CD4-positive, alpha-beta T cell treated with Interleukin-21 for 1 hour (primary cell): ENCODE measurements around the gene DNAJC7.

ENCODE experiments used
- DNase-seq: peaks from one replicate; pipeline ENCODE4 v3.0.0-alpha.2; 2020

DNAJC7 gene

DNA sequence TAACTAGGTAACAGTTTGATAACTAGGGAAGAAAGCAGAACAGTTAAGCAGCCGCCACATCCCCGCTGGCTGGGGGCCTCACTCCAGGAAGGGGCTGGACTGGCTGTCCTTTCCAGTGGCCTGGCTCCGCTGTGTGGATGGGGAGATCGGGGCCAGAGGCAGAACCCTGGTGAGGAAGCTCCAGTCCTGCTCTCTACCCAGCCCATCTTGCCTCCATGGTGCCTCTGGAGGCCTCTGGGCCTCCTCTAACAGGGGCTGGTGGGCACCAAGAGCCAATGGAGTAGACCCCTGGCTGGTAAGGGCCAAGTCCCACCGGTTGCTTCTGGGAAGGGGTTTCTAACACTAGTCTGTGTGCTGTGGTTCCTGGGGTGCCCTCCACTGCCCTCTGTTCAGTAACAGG is 42.6 kb downstream of the DNAJC7 start:
- no peak for DNase-seq

DNA sequence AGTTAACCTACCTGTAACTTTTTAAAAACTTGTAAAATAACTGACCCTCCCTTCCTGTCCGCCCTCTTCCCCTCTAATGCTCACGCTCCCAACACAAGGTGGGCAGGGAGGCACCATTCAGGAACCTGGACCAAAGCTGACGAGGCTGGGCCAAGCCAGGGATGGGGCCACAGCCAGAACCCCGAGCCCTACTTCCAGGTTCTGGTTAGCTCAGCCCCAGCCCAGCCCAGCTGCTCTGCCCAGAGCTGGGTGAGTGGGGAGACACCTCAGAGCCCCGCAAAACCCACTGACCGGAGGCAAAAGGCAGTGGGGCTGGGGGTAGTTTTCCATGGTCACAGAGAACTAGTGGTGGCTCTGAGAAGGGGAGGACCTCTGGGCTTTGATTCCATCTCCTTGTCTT is 43.2 kb downstream of the DNAJC7 start:
- DNase-seq: no peak

DNA sequence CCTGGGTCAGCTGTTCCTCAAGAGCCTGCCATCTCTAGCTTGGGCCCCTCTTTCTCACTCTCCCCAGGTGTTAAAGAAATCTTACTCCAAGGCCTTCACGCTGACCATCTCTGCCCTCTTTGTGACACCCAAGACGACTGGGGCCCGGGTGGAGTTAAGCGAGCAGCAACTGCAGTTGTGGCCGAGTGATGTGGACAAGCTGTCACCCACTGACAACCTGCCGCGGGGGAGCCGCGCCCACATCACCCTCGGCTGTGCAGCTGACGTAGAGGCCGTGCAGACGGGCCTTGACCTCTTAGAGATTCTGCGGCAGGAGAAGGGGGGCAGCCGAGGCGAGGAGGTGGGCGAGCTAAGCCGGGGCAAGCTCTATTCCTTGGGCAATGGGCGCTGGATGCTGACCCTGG is 43.8 kb downstream of the DNAJC7 start:
- no peak for DNase-seq

DNA sequence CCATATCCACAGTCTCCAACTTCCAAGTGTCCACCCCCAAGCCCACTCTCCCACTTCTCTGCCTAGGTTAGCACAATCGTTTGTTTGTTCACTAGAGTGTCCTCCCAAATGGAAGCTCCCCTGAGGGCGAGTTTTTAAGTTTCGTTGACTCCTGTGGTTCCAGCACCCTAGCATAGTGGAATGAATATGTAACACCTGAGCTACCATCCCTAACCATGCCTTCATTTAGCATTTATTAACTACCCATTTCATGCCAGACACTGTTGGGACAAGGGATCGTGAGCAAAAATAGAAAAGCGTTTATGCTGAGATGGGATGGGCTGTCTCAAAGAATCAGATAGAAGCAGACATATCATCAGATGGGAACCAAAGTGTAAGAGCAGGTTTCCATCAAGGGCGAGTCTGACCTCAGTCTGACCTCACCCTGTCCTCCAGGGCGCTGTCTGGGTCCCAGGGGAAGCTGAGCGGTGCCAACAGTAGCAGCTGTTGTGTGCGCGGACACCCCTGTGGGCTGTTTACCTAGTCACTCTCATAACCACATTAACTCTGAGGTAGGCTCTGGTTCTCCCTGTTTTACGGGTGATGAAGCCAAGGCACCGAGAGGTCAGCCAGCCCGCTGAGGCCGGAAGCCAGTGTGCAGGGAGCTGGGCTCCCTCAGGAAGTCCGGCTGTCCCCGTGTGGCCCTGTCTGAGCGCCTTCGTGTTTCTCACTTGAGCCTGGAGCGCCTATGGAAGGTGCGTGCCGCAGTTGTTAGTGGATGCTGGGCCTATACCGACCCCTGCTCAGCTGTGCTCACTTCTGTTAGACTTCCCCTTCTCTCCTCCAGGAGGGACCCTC is 44.5 kb downstream of the DNAJC7 start:
- no peak for DNase-seq

DNA sequence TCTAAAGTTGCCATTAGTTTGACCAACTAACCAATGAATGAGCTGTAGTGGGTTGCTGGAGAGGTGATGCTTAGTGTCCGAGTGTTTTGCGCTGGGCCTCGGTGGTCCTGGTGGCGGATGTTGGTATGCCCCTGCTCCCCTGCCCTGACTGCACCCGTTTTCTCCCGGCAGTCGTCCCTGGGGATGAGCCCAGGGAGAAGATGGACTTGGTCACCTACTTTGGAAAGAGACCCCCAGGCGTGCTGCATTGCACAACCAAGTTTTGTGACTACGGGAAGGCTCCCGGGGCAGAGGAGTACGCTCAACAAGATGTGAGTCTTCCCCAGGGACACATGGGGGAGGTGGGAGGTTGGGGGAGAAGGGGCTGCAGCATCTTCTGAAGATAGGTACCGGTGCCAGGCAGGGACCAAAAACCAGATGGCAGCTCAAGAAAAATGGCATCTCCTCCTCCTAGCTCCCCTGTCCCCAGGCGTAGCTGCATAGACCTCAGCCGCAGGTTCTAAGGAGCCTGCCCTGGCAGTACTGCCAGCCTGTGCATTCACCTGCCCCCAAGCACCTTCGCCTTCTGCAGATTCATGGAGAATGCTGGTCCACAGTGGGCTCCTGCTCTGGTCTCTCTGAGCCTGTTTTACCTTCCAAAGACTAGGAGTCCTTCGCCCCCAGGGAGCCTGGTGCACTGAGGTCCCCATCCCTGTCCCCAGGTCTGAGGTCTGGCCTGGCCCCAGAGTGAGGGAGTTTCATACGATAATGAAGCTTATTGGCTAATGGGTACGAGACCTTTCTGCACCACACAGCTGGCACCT is 45.3 kb downstream of the DNAJC7 start:
- DNase-seq: no peak

DNA sequence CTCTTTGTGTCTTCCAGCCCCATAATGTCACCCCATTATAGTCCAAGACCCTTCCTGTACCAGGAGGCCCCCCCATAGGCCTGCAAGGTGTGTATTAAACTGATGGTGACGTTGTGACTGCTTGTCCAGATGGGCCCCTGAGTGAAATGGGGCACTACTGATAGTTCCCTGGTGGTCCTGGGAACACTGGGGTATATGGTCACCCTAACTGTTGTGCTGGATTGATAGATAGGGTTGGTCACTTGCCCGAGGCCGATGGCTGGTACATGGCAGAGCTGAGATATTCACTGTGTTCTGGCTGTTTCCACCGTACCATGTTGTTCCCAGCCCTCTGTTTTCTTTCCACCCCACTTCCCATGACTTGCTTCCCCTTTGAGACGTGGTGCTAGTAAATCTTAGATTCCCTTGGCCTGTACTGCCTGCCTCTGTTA is 46.3 kb downstream of the DNAJC7 start:
- DNase-seq: no peak

DNA sequence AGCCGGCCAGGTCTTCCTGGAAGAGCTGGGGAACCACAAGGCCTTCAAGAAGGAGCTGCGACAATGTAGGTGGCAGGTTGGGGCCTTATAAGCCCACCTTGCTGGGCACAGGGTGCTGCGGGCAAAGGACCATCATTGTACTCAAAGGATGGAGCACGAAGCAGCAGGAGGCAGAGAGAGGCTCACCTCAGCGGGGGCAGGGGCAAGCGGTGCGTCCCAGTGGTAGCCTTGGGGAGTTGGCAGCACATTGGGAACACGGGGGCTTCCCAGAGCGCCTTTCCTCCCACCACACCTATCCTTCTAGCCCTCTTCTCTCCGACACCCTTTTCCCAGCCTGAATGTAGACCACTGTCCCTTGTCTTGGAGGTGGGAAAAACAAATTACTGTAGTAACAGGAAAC is 48.6 kb downstream of the DNAJC7 start:
- no peak for DNase-seq

DNA sequence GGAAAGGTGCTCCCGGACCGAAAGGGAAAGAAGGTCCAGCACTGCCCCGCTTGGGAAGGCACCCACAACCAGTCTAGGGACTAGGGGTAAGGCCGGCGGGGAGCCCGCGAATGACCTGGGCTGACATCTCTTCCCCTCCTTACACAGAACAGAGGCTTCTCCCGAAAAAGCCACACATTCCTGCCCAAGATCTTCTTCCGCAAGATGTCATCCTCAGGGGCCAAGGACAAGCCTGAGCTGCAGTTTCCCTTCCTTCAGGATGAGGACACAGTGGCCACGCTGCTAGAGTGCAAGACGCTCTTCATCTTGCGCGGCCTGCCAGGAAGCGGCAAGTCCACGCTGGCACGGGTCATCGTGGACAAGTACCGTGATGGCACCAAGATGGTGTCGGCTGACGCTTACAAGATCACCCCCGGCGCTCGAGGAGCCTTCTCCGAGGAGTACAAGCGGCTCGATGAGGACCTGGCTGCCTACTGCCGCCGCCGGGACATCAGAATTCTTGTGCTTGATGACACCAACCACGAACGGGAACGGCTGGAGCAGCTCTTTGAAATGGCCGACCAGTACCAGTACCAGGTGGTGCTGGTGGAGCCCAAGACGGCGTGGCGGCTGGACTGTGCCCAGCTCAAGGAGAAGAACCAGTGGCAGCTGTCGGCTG is 49.2 kb downstream of the DNAJC7 start:
- no peak for DNase-seq

DNA sequence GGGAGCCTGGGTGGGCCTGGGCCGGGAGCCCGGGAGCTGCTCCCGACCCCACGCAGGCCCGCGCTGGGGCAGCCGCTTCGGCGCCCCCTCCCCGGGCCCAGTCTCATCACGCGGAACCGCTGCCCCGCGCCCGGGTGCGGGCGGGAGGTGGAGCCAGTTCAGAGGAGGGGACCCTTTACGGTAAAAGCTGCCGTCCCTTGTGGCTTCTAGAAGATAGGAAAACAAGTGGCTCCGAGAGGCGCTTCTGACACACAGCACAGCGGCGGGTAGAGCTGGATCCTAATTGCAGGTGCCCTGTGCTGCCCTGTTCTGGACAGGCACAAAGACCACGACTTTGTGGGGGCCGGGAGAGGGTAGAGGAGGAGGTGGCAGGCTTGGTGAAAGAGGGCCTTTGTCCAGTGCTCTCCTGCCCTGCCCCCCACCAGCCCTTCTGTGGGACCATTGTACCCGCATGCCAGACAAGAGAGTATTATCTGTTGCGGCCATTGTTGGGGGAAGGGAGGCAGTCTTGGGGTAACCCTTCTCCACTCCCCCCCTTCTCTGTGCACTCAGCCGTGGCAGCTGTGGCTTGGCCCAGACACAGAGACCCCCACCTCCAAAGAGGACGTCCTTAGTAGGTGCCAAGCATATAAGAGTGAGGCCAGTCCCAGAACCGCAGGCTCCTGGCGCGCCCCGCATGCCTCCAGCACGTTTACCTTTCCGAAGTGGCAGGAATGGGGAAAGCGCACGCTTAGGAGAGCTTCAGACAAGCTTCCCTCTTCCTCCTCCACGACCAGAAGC is 49.9 kb downstream of the DNAJC7 start:
- DNase-seq: peak; percentile 62

DNA sequence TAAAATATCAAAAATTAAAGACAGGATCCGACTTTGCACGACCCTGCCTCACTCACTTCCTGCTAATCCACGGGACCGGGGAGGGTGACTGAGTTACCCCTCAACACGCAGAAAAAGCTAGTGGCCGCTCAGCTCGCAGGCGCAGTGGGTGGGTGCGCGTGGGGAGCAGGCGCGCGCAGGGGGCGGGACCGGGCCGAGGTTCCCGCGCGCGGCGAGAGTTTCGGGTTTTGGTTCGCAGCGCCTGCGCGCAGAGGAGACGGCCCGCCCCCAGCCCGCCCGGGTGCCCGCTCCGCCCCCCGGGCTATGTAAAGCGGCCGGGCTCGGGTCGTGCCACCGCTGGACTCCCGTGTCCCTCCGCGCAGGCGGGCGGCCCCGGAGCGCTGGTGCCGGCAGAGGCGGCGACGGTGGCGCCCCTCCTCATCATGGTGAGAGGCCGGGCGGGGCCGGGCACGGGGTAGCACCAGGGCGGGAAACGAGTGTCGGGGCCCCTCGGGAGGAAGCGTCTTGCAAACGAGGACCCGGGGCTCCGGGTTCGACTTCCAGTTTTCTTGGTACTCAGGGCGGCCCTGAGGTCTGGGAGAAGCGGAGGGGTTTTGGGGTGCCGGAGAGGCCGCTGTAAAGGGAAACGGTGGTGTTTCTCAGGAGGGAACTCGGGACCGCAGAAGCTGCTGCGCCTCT is 50.6 kb downstream of the DNAJC7 start, which contains the start of gene CNP:
TSS of gene CNP (plus strand) at position 333 of the 678 bp plus-strand sequence. CDS start at position 423, 90 bp downstream.
- DNase-seq: peak; percentile 93

DNA sequence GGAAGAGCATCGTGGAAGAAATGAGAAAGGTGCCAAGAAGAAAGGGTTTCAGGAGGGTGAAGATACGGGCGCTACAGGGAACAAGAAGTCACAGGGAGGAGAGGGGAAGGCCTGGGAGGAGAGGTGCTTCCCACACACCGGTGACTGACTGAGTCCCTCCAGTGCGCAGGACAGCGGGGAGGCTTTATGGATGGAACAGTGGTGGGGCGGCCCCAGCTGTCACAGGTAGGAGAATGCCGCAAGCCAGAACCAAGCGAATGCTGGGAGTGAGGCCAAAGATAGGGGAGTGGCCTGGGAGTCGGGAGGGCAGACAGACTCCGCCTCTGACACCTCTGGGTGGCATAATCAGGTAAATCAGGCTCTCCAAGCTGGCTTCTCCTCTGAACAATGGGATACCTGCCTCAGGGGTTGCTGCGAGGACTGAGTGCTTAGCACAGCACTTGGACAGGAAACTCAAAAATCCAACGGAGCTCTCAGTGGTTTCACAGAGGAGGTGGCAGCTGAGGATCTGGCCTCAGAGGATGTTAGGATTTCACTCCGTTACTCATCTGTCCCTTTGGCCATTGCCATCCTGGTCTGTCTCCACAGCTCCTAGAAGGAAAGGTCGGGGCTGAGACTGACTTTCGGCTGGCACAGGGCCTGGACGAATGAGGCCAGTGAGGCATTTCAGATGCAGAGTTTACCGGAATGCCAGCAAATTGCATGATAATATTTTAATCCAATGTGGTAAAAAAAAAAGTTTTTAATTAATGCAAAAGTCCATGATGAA is 51.4 kb downstream of the DNAJC7 start:
- DNase-seq: peak; percentile 81

DNA sequence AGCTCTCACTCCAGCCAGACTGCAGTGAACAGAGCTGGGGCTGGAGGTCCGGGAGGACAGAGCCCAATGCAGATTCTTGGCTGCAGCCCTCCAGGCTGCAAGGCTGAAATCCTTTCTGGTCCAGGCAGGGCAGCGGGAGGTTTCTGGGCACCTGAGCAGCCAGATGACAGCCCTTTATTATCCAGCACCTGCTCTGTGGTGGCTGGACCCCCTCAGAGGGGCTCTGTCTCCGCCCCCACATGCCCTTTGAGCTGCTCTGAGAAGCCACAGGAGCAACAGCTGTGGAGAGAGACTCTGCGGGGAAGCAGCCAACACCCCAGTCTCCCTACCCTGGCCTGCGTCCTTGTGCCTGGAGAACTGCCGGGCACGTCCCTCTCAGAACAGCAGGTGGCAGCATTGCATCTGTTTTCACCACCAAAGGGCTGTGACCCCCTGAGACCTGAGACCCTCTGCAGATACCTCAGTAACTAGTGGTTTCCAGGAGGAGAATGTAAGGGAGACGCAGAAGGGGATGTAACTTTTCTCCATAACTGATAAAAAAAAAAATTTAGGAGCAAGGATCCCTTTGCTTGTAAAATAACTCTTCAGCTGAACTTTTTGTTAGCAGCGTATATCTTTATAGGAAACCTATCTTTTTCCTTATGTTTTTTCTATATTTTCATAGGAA is 54.3 kb downstream of the DNAJC7 start:
- DNase-seq: peak; percentile 73

DNA sequence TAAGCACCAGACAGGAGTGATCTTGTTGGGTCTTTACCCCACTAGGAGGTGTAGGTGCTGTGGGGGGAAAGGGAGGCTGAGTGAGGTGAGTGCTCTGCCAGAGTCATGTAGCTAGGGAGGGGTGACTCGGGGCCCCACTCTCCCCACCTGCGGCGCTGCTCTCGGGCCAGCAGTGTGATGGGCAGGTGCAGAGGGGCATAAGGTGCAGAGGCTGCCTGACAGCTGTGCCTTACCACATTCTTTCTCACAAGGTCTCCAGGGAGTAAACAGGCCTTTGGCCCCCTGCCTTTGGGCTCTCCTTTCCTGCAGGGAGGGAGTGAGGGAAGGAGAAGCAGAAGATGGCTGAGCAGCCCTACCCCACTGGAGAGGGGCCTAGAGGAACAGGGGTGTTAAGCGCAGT is 55.1 kb downstream of the DNAJC7 start:
- no peak for DNase-seq

DNA sequence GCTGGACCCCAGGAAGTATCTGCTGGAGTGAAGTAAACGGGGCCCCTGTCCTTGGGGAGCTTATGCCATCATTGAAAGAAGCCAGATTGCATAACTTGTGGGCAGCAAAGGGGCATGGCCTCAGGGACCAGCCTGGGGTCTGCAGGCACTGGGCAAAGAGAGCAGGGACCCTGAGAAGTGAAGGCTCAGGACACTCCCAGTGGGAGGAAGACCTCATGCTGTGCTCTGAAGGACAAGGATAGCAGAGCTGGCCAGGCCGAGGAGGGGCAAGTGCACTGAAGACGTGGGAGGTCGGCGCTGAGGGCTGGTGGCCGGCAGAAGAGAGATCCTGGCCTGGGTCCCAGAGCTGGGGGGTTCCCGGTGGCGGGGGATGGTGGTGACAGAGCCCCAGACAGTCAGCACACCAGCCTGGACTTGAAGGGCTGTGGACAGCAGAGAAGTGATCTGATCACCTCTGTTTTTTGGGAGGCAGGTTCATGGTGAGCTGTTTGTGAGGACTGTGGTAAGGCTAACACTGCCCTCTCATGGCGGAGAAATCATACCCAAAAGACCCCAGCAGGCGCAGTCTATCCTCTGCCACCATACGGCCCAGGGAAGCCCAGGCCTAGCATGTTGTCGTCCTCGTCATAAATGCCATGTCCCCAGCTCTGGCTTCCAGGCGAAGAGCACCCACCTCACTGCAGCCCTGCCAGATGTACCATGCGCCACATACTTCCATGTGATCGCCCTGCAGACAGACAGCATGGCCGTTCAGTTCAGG is 57.7 kb downstream of the DNAJC7 start:
- DNase-seq: no peak

DNA sequence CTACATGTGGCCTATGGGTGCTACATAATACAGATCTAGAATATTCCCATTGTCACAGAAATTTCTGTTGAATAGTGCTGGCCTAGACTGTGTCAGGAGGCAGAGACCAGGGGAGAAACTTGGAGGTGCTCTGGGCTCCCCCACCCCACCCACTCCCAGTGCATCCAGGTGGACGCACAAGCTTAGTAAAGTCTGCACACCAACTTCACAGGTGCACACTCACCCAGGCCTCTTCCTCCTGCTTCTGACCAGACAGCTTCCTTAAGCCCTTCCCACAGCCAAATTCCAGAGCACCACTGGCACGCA is 58.3 kb downstream of the DNAJC7 start:
- DNase-seq: no peak

DNA sequence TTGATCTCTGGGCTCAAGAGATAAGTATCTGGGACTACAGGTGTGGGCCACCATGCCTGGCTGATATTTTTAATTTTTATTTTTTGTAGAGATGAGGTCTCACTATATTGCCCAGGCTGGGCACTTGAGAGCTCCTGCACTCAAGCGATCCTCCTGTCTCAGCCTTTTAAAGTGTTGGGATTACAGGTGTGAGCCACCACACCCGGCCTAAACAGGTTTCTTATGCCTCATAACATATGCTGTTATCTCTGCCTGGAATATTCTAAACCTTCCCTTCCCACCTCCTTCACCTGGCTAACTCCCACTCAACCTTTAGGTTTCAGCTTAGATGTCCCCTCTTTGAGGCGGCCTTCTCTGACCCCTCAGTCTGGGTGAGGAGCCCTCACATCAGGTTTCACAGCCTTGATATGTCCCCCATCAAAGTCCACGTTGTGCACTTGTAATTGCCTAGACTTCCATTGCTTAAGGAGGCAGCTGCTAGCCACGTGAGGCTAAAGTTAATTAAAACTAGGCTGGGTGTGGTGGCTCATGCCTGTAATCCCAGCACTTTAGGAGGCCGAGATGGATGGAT is 59.3 kb downstream of the DNAJC7 start:
- no peak for DNase-seq

DNA sequence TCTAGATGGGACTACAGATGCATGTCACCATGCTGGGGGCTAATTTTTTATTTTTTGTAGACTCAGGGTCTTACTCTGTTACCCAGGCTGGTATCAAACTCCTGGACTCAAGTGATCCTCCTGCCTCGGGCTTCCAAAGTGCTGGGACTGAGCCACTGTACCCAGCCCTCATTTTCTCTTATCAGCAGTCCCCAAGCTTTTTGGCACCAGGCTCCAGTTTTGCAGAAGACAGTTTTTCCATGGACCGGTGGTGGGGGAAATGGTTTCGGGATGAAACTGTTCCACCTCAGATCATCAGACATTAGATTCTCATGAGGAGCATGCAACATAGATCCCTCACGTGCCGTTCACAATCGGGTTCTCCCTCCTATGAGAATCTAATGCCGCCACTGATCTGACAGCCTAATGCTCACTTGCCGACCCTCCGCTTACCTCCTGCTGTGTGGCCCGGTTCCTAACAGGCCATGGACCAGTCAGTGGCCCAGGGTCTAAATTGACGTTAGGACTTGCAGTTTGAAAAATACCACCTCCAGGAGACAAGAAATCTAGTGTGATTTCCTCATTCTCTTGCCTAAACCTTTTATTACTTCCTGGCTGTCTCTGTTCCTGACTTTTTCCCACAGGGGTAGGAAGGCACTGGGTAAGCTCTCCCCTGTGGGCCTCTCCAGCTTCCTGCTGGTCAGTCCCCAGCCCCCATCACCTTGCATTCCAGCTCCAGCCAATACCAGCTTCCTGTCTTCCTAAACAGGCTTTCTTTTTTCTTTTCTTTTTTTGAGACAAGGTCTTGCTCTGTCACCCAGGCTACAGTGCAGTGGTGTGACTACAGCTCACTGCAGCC is 60.0 kb downstream of the DNAJC7 start:
- DNase-seq: no peak

DNA sequence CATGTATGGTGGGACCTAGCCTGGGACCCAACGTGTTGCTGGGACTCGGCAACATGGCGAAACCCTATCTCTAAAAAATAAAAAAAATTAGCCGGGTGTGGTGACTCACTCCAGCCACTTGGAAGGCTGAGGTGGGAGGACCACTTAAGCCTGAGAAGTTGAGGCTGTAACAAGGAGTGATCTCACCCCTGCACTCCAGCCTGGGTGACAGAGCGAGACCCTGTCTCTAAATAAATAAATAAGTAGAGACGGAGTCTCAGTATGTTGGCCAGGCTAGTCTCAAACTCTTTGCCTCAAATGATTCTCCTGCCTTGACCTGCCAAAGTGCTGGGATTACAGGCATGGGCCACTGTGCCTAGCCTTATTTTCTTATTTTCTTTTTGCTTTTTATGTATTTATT is 60.7 kb downstream of the DNAJC7 start:
- DNase-seq: no peak
